Activated B cell treated with CpG ODN at 0.5 μM for 24 hours (primary cell): Measurements from ENCODE around the gene CAMTA1. TPM values are rescaled to one million over a fixed set of nuclear protein-coding genes. Genes with fewer than 3 reads are reported as not detected.

Experiments
- ATAC-seq: fragments of 200-7000 bp; cut with Tn5 transposase; one replicate; pipeline ENCODE4 v1.10.0; 2021; ENCODE audit warnings: low read depth, mild to moderate bottlenecking, moderate library complexity
- CTCF ChIA-PET: fragments of 350-600 bp; sonication (Branson Sonifier 250); formaldehyde crosslinking; loops from one replicate; lab custom pipeline; 2021; ENCODE audit warnings: antibody characterized with exemption; lab: Charles Lee
- POLR2A ChIA-PET: fragments of 350-600 bp; sonication (Branson Sonifier 250); formaldehyde crosslinking; loops from one replicate; lab custom pipeline; 2021; ENCODE audit warnings: antibody characterized with exemption; lab: Charles Lee
- DNase-seq: peaks from one replicate; pipeline ENCODE4 v3.0.0; 2022
- H3K27ac Mint-ChIP-seq: one replicate; pipeline ENCODE4 v1.8.0; 2020; ENCODE audit warnings: mixed read lengths
- H3K27me3 Mint-ChIP-seq: one replicate; pipeline ENCODE4 v1.8.0; 2021; ENCODE audit warnings: mixed read lengths
- H3K36me3 Mint-ChIP-seq: one replicate; pipeline ENCODE4 v1.8.0; 2021; ENCODE audit warnings: low read depth, mixed read lengths
- H3K4me1 Mint-ChIP-seq: one replicate; pipeline ENCODE4 v1.8.0; 2021; ENCODE audit warnings: mixed read lengths
- H3K4me3 Mint-ChIP-seq: one replicate; pipeline ENCODE4 v1.8.0; 2020; ENCODE audit warnings: mild to moderate bottlenecking, mixed read lengths
- H3K9me3 Mint-ChIP-seq: one replicate; pipeline ENCODE4 v1.8.0; 2020; ENCODE audit warnings: mixed read lengths
- intact Hi-C: fragments of 100-400 bp; cut with micrococcal nuclease; formaldehyde crosslinking; loops from one replicate; pipeline ENCODE4 v1.15.1; 2024
- total RNA-seq: library from RNA; stranded (reverse); gene quantifications from 2 replicates; pipeline ENCODE4 v1.2.3, GENCODE V29; 2022
- TF ChIP-seq, protein P1 (sequence below): fragments of 200-600 bp; IDR thresholded peaks from one replicate; pipeline ENCODE4 v1.8.0; 2022; ENCODE audit warnings: antibody characterized with exemption, mild to moderate bottlenecking

CAMTA1 gene
- total RNA-seq, 1 donor from 2014 or later = 49.8 TPM

- H3K27me3 Mint-ChIP-seq = peaks cover 2% of the 10 kb centered on the region
- H3K4me1 Mint-ChIP-seq = no peaks in the 10 kb centered on the region
- intact Hi-C loops = no loop called here
- no peaks in the 10 kb centered on the region for H3K9me3 Mint-ChIP-seq
- ChIA-PET CTCF (no interaction called here), POLR2A (no interaction called here)
- H3K27ac Mint-ChIP-seq = no peak overlapping the region
- H3K4me3 Mint-ChIP-seq = no peak overlapping the region
- ATAC-seq (no peak), DNase-seq (no peak)
- no peaks in the 10 kb centered on the region for H3K36me3 Mint-ChIP-seq
- TF ChIP-seq, protein P1, sequence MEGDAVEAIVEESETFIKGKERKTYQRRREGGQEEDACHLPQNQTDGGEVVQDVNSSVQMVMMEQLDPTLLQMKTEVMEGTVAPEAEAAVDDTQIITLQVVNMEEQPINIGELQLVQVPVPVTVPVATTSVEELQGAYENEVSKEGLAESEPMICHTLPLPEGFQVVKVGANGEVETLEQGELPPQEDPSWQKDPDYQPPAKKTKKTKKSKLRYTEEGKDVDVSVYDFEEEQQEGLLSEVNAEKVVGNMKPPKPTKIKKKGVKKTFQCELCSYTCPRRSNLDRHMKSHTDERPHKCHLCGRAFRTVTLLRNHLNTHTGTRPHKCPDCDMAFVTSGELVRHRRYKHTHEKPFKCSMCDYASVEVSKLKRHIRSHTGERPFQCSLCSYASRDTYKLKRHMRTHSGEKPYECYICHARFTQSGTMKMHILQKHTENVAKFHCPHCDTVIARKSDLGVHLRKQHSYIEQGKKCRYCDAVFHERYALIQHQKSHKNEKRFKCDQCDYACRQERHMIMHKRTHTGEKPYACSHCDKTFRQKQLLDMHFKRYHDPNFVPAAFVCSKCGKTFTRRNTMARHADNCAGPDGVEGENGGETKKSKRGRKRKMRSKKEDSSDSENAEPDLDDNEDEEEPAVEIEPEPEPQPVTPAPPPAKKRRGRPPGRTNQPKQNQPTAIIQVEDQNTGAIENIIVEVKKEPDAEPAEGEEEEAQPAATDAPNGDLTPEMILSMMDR = no peak
These were observed 675.6 kb downstream of the CAMTA1 start for GRCh38 chr1:7460807-7461206.

DNA sequence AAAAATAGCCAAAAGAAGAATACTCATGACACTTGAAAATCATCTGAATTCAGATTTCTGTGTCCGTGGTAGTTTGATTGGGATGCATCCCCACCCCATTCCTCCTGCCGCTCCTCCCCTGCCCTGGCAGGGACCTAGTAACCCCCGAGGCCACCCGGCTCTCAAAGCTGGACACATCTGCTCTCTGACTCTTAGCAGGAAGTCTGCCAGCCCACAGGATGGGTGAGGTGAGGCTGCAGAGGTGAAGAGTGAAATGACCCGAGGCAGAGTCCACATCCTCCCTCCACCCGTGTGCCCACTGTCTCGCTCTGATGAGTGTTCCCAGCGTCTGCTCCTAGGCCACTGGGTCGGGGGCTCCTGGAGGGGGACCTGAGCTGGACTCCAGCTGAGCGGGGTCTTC lies 677.4 kb downstream of the CAMTA1 start:
- Mint-ChIP-seq H3K9me3 (no peaks in the 10 kb centered on the region), H3K4me1 (no peaks in the 10 kb centered on the region), H3K36me3 (no peaks in the 10 kb centered on the region), H3K27ac (no peak overlapping the region), H3K4me3 (no peak overlapping the region), H3K27me3 (peaks cover 2% of the 10 kb centered on the region)
- ATAC-seq (no peak), DNase-seq (no peak)
- TF ChIP-seq, protein P1 = no peak
- intact Hi-C loops = no loop called here
- POLR2A ChIA-PET = no interaction called here
- CTCF ChIA-PET = no interaction called here

- no peak overlapping the region for H3K4me3 Mint-ChIP-seq
- H3K4me1 Mint-ChIP-seq = no peaks in the 10 kb centered on the region
- POLR2A ChIA-PET = no interaction called here
- TF ChIP-seq, protein P1 = no peak
- no peaks in the 10 kb centered on the region for H3K9me3 Mint-ChIP-seq
- H3K36me3 Mint-ChIP-seq = no peaks in the 10 kb centered on the region
- H3K27me3 Mint-ChIP-seq = no peaks in the 10 kb centered on the region
- intact Hi-C loops = no loop called here
- CTCF ChIA-PET = no interaction called here
- no peak overlapping the region for H3K27ac Mint-ChIP-seq
- DNase-seq = no peak
- ATAC-seq = no peak
These were observed 678.3 kb downstream of the CAMTA1 start for GRCh38 chr1:7463526-7463925.

DNA sequence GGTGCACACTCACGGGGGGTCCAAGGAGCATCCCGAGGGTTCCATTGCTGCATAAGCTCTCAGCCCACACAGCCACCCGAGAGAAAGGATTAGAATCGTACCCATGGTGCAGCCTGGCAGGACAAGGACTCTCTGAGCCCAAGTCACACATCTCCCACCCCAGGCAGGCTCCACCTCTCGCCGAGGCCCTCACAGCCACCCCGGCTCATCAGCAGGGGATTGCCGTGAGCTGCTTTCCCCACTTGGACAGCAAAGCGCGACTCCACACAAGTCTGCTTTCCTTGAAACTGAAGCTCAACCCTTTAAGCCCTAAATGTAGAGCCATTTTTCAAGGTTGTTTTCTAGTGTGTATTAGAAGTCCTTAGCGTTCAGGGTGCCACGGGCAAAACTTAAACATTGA lies 679.5 kb downstream of the CAMTA1 start:
- ChIA-PET POLR2A (no interaction called here), CTCF (no interaction called here)
- DNase-seq (no peak), ATAC-seq (no peak)
- Mint-ChIP-seq H3K4me3 (no peak overlapping the region), H3K27me3 (no peaks in the 10 kb centered on the region), H3K27ac (no peak overlapping the region), H3K36me3 (no peaks in the 10 kb centered on the region), H3K4me1 (no peaks in the 10 kb centered on the region), H3K9me3 (no peaks in the 10 kb centered on the region)
- intact Hi-C loops = no loop called here
- TF ChIP-seq, protein P1 = no peak

DNA sequence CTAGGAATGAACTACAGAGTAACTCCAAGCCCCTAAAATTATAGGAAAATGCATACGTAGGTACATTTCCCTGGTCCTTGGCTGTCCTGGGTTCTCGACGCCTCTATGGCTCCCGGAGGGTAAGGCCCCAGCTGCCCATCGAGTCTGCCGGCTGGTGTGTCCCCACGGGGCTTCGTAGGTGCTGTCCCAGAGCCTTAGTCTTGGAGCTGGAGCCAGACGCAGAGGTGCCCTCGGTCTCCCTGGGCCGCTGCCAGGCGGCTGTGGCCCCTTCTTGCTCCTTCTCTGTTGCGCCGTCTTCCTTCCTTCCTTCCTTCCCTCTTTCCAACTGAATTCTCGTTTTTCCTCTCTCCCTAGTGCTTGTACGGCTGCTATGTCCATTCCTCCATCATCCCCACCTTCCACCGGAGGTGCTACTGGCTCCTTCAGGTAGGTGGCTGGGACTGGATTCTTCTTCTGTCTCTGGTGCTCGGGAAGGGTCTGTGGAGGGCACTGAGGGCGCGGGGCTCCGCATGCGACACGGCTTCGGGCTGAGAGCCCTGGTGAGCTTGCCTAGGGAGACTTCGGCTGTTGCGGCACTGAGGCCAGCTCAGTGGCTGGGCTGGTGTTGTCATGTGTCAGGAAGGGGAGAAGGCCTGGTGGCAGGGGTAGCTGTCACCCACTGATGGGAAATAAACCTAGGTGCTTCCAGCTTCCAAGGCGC lies 682.4 kb downstream of the CAMTA1 start:
- ATAC-seq = no peak
- no peak overlapping the region for H3K4me3 Mint-ChIP-seq
- TF ChIP-seq, protein P1 = no peak
- DNase-seq = no peak
- intact Hi-C loops = no loop called here
- ChIA-PET CTCF (no interaction called here), POLR2A (no interaction called here)
- H3K27ac Mint-ChIP-seq = no peak overlapping the region
- H3K4me1 Mint-ChIP-seq = no peaks in the 10 kb centered on the region
- H3K9me3 Mint-ChIP-seq = no peaks in the 10 kb centered on the region
- H3K36me3 Mint-ChIP-seq = no peaks in the 10 kb centered on the region
- no peaks in the 10 kb centered on the region for H3K27me3 Mint-ChIP-seq
